ENCODE data around the gene THSD7A.

DNA sequence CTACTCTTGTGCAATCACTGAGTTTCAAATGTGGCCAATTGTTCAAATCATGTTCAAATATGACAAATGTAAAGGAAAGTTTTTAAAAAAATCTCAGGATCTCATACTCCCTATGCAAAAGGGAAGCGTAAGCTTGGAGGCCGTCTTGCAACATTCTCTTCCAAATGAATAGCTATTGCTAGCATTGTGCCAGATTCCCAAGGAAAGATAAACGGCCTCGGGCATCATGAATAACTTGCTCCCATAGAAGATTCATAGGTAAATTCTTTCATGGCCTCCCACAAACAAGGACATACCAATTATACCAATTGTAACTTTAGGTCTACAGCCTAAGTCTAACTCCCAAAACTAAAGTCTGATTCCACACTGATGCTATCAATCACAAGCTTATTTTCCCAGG is 416.9 kb downstream of the THSD7A start:
- TF ChIP-seq, protein P1, sequence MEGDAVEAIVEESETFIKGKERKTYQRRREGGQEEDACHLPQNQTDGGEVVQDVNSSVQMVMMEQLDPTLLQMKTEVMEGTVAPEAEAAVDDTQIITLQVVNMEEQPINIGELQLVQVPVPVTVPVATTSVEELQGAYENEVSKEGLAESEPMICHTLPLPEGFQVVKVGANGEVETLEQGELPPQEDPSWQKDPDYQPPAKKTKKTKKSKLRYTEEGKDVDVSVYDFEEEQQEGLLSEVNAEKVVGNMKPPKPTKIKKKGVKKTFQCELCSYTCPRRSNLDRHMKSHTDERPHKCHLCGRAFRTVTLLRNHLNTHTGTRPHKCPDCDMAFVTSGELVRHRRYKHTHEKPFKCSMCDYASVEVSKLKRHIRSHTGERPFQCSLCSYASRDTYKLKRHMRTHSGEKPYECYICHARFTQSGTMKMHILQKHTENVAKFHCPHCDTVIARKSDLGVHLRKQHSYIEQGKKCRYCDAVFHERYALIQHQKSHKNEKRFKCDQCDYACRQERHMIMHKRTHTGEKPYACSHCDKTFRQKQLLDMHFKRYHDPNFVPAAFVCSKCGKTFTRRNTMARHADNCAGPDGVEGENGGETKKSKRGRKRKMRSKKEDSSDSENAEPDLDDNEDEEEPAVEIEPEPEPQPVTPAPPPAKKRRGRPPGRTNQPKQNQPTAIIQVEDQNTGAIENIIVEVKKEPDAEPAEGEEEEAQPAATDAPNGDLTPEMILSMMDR (conservative IDR thresholded peaks at IDR 0.05), result no peak
- no peak for TF ChIP-seq EZH2 (IDR thresholded peaks at IDR 0.05; ENCODE audit: low read depth)
